ENCODE measurements around the gene TBL1XR1.
A peak's percentile ranks its signal among the peaks of the same experiment; 100 is the strongest.
"Not testable (repeated sequence)": the region's sequence is repeated elsewhere in the genome, so short reads cannot be mapped to it uniquely, and the experiment has no call there.

The TBL1XR1 gene

DNA sequence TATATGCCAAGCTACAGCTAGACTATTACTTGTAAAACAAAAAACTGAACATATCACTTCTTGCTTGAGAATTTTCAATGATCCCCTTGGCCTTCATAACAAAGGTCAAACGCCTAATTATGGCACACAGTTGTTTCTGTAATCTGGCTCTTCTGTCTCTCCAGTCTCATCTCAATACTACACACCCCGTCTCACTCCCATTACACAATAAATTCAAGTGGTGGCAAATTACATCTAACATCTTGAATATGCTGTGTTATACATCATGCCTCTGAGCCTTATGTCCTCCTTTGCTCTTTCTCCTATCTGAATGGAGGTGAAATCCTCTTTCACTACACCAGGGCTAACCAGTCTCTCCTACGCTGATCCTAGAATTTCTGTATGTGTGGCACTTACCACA is 140.4 kb downstream of the TBL1XR1 start:
- DNase-seq = no peak

DNA sequence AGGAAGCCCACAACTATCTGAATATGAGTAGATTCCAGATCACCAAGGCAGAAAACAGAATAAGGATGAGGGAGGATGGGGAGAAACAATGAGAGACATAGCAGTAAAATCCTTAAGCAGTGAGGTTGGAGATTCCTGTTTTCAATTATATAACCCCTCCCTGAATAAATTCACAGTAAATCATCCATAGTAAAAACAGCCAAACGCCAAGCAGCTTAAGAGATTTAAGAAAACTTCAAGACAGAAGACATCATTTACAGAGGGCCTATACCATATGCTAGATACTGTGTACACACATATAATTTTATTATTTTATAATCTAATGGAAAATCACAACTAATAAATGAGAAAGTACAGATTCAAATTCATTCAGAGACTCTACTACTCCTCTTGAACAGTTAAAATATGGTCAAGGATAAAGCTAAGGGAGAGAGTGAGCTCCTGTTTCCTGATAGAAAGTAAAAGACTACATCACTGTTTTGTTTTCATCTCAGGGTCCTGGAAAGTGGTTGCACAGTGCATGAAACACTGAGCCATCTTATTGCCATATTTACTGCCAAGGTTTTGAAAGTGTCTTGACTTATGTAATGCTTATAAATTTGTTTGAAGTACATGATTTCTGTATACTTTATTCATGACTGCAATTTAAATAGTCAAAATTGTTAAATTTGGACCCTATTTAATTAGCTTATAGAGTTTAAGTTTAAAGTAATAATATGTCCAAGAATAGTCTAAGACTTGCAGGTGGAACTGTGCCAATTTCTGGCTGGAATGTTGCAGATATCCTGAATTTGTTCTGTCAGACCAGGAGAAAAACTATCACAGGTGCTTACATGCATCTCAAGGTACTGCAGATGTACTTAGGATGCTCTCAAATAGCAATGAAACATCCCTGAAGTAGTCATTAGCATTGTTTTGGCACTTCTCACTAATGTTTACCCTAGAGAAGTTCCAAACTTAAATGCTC is 141.4 kb downstream of the TBL1XR1 start:
- peak; percentile 69 for DNase-seq

DNA sequence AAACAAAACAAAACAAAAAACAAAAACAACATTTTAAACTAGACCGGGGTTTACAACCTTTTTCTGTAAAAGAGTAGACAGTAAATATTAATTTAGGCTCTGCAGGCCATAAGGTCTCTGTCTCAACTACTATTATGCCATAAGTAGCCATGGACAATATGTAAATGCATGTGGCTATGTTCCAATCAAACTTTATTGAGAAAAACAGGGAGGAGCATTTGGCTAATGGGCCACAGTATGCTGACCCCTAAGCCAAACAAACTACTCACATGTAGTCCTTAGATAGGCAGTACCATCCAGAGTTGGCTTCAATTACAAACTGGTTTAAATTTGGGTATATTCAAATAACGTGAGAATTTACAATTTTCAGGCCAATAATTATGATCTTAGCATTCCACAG is 144.2 kb downstream of the TBL1XR1 start:
- no peak for DNase-seq

DNA sequence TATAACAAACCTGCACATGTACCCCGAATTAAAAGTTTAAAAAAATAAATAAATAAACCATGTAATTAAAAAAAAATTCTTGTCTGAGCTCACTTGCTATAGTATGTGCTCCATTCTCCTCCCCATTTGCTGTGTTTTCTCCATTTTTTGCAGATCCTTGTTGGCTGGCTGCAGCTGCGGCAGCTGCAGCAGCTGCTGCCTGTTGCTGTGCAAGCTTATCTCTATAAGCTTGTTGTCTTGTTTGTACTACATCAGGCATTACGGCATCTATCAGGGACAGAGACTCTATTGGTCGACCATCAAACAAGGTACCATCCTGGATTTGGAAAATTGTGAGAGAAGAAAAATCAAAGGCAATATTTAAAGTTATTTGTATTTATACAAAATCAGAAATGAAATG is 145.9 kb downstream of the TBL1XR1 start:
- no peak for DNase-seq

DNA sequence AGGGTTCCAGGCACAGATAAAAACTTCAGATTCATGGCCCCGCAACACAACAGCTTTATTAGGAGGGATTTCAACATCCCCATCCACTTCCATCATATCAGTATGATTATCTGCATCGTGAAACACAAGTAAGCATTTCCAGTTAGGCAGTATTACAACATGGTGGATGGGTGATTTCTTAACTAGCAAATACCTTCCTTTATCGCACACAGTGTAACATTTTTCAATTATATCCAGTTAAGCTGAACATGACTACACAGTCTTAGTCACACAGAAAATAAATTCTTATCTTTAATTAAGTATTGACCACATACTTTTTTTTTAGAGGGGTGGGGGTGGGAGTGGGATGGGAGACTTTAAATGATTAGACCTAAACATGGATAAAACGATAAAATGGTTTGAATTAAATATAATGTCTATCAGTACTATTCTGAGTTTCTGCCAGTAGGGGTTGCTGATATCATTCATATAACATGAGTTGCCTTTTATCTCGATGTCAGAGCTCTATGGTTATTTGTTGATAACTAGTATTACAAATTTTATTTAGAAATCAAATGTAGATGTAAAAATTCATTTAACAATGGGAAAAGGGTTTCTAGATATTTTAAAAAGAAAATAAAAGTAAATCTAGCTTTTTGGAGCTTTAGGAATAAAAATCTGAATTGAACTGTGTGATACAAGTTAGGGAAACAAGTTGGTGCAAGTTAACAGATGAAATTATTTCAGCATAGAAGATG is 146.6 kb downstream of the TBL1XR1 start:
- peak; percentile 58 for DNase-seq

DNA sequence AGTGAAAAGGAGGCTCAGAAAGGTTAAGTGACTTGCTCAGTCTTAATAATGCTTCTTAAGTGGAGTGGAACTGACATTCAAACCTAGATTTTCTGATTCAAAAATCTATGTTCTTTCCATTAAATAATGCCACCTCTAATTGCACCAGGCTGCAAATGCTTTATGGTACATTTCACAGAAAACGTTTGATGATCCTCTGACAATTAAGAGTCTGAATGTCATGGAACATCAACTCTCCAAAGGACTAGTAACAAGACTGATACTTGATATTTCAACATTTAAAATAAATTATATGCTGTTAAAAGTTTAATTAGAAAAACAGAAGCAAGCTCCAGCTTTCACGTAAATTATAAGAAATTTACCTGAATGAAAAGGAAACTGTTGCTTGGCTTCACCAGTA is 151.5 kb downstream of the TBL1XR1 start:
- no peak for DNase-seq

DNA sequence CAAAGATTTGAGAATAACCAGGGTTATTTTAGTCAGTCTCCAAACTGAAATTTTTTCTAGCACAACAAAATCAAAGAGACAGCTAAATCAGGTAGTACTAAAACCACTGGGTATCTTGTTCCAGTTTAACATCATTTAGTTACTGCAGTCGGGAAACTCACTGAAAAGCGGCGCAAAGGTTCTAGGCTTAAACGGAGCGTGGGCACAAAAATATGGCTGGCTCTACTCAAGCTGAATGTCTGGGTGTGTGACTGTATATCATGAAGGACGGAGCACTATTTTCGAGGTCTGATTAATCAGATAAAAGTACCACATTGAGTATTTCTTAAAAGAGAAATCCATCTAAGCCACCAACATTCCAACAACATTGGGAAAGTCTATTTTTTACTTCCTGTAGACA is 152.1 kb downstream of the TBL1XR1 start:
- no peak for DNase-seq

DNA sequence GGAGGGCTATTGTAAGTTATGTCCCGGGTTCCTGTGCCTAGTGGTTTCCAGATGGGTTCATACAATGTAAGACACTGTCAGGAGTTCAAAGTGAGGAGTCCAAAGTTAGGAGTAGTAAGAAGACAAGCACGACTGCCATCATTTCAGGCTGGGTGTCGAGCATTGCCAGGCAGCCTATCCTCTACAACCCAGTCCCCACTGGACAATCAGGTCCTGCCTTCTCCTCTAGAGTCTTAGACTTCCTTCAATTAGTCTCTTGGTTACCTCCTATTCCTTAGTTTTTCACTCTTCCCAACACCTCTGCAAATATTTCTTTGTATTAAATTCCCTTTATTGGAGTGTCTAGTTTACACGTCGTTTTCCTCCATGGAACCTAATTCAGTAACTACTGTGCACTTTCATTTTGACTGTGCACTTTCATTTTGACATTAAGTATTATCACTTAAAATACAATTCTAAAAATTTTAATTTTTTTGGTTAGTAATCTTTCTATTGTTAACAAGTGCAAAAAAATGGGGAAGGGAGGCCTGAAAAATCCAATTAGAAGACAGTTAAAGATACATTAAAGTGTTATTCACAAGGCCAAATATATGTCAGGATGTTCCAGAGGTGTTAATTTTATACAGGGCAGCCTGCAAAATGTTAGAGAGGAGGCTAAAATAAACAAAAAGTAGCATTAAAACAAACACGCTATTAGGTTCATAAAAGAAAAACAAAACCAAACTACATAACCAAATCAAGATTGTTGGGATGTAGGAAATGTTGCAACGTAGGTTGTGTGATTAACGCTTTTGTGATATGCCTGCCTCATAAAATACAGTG is 155.3 kb downstream of the TBL1XR1 start:
- DNase-seq = no peak

DNA sequence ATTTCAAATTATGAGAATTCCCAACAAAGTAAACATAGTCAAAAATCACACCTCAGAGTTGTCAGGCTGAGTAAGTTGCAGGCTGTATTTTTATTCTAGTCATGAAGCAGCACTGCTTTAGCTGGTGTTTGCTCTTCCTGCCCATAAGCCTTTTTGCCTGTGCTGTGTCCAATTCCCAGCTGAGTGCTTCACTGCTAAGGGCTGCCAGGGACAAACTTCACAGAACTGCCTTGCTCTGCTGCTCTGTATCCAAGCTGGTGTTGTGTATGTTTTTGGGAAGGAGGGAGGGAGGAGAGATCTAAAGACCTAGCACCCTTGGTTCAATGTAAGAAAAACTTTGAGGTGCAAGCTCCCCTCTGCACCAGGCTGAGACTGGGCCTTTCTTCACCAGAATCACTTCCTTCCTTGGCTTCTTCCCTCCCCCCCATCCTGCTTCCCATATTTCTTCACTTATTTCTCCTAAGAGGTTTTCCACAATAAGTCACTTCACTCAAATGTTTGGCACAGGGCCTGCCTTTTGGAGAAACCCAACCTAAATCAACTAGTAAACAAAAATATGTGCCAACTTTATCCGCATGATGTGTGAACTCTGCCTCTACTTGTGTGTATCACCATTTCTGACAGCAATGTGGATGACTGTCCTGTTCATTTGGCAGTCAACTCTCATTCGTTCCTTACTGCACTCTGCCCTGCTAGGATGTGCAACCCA is 156.1 kb downstream of the TBL1XR1 start:
- DNase-seq = peak; percentile 62

DNA sequence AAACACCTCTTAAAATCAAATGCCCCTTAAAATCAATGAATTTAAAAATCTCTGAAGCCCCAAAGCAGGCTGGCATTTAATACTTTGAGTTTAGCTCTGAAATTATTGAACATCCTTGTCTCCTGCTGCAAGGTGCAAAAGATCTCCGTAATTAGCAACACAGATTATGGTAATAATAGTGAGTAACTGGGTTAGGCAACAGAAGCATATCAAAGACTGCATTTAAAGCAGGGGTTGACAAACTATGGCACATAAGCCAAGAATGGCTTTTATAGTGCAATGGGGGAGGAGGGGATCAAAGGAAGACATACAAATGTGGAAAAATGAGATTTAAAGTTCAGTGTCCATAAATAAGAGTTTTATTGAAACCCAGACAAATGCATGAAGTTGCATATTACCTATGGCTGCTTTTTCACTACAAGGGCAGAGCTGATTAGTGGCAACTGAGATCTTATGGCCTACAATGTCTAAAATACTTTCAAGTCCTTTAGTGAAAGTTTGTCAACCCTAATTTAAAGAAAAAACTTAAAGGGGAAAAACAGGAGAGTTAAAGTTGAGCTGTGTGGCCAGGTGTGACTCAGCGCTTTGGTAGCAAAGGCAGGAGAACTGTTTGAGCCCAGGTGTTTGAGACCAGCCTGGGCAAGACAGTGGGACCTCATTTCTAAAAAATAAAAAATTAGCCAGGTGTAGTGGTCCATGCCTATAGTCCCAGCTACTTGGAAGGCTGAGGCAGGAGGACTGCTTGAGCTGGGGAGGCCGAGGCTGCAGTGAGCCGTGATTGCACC is 157.6 kb downstream of the TBL1XR1 start:
- DNase-seq = no peak

DNA sequence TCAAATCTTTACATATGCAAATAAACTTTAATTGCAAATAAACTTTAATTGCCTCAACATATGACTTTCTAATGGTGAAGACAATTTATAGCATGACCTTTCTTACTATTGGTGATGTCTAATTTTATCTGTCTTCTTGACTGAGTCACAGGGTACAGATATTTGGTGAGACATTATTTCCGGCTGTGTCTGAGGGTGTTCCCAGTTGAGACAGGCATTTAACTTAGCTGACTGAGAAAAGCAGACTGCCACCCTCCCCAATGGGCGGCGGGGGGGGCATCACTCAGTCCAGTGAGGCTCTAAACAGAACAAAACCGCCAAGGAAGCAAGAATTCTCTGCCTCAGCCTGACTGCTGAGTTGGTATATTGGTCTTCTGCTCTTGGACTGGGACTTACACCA is 160.0 kb downstream of the TBL1XR1 start:
- DNase-seq = no peak

DNA sequence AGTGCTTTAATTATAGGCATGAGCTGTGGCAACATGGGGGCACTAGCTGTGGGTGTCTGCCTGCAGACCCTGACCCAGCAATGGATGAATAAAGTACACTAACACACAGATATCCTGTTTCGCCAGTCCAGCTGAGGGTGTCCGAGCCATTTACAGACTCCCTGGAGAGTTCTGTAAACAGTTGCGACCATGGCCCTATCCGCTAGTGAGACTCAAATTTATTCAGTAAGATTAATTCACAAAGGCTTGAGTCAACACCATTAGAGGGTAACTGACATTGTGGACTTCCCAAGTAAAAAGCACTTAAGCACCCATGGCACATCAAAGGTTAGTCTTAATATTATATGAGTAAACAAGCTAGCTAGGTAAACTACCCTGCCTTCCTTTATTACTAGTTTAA is 161.6 kb downstream of the TBL1XR1 start:
- no peak for DNase-seq

DNA sequence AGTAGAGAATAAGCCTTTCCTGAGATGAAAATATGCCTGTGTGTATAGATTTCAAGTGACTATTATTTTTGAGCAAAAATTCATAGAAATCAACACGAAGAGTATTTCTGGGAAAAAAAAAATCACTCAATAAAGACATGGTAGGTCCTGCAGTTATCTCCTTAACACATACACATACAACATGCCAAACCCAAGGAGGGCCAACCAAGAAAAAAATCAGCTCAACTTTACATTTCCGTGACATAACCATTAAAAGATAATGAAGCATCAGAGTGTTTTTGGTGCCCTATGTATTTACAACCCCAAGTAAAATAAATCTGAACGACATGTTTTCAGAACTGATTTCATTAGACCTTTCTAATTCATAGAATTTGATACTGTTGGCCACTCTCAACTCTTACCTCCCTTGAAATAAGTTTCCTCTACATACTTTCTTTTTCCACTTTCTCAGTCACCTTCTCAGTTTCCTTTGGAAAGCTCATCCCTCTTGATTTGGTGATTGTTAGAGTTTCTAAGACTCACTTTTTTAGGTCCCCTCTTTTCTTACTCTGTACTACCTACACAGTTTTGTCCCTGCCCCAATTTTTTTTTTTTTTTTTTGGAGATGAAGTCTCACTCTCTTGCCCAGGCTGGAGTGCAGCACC is 162.3 kb downstream of the TBL1XR1 start:
- no peak for DNase-seq

DNA sequence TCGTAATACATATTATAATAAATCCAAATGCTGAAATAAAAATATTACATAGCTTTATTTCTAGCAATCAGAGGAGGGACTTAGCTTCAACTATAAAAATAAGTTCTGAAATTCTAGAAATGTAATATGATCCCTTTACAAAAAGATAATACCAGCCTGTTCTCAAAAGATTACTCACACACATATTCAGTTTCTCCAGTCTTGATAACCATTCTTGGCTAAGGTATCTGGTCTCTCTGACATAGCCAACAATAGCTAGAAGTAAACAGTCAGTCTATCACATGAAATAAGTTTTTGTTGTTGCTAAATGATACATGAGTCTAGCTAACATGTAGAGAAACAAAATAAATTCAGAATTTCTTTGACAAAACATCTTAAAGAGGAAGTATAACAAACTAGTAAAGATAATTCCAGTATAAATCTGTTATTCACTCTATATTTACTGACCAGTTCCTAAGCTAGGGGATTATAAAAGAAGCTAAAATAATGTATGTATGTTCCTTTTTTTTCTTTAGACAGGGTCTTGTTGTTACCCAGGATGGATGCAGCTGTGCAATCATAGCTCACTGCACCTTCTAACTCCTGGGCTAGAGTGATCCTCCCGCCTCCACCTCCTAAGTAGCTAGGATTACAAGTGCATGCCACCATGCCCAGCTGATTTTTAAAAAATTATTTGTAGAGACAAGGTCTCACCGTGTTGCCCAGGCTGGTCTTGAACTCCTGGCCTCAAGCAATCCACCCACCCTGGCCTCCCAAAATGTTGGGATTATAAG is 170.6 kb downstream of the TBL1XR1 start:
- DNase-seq = no peak

DNA sequence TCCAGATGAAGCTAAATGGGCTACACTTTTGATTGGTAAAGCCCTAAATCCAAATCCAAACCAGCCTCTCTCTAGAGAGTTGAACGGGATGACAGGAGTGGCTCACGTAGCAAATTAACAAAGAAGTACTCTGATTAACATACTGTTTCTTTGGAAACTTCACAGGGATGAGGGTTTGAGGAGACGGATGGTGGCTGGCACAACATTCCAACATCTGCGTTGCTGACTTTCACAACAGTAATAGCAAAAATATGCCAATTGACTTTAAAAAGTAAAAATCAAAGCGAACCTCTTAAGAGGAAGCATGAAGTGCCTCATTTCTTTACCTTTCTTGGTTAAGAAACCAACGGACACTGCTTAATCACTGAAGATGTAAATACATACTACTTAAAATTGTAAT is 181.4 kb downstream of the TBL1XR1 start:
- no peak for DNase-seq

DNA sequence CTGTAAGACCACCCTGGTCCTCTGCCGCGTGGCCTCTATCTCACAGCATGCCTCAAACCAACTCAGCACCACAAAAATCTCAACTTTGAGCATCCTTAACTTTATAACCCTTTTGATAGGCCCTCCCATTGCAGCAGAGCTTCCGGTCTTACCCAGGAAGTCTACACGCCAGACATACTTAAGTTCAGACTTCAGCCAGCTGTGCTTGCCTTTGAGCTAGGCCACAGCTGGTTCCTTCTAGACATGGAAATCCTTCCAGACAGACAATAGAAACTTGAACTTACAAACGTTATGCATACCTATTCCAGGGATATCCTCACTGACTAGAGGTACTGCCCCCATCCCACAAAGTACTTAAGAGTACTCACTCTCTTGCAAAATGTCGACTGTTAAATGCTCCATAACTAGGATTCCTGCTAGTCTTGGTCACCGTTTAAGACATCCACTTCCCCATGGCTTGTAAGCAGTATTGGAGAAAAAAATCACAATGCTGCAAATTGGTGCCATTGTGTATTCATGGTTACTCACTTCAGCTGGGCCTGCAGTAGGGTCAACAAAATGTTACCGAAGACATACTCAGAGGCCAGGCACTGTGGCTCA is 183.5 kb downstream of the TBL1XR1 start:
- DNase-seq = no peak

DNA sequence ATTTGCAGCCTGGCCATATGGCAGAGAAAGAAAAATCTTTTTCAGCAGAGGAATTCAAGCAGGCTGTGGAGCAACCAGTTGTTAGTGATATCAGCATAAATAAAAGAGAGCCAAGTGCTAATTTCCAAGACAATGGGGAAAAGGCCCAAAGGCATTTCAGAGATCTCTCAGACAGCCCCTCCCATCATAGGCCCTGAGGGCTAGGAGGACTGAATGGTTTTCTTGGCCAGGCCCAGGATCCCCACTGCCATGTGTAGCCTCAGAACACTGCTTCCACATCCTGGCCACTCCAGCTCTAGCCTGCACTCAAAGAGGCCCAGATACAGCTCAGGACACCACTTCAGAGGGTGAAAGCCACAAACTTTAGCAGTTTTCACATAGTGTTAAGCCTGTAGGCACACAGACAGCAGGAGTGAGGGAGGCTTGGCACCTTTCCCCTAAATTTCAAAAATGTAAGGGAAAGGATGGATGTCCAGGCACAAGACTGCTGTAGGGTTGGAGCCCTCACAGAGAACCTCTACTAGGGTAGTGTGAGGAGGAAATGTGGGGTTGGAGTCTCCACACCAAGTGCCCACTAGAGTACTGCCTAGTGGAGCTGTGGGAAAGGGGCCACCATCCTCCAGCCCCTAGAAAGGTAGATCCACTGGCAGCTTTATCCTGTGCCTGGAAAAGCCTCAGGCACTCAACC is 191.4 kb downstream of the TBL1XR1 start:
- no peak for DNase-seq

DNA sequence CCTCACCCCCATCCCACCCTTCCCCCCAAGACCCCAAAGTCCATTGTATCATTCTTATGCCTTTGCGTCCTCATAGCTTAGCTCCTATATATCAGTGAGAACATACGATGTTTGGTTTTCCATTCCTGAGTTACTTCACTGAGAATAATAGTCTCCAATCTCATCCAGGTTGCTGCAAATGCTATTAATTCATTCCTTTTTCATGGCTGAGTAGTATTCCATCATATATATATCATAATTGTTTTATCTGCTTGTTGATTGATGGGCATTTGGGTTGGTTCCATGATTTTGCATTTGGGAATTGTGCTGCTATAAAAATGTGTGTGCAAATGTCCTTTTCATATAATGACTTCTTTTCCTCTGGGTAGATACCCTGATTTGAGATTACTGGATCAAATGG is 197.1 kb downstream of the TBL1XR1 start:
- DNase-seq = not testable (repeated sequence)

DNA sequence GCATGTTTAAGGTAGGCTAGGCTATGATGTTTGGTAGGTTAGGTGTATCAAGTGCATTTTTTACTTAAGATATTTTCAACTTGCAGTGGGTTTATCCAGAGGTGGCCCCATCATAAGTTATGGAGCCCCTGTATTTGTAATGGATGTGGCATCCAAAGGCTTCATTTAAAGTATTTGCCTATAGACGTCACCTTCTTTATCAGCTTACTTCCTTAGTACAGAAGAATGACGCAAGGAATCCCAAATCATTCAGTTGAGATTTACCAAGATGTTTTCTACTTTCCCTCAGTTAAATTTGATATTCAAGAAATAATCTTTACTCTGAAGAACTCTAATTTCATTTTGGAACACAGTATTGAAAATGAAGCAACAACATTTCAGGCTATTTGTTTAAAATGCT is 201.3 kb downstream of the TBL1XR1 start:
- DNase-seq = no peak

All from fibroblast of skin of right quadriceps (primary cell).